A549 (cell line): ENCODE measurements around the gene PSMB4. TPM values are rescaled to one million over a fixed set of nuclear protein-coding genes. Genes with fewer than 3 reads are reported as not detected.
A peak's percentile ranks its signal among the peaks of the same experiment; 100 is the strongest.

Experiments
- ATAC-seq, 2 experiments: fragments of 200-7000 bp in 1 of 2; fragments of >200 bp in 1 of 2; cut with Nextera tagmentation in 1 of 2; cut with Tn5 transposase in 1 of 2; 3 replicates each; pipeline versions ENCODE4 v1.8.0 to v1.9.1; 2018 to 2020; ENCODE audit warnings: mild to moderate bottlenecking in 1 of 2, moderate library complexity in 1 of 2
- CTCF ChIA-PET: fragments of 300-600 bp; sonication (Branson Sonifier 250); formaldehyde crosslinking; extraction: SDS; loops from one replicate; lab custom pipeline; 2021; ENCODE audit warnings: antibody characterized with exemption, inconsistent platforms; lab: Yijun Ruan, JAX
- POLR2A ChIA-PET: fragments of 350-600 bp; formaldehyde crosslinking; extraction: SDS; loops from one replicate; lab custom pipeline; 2021; ENCODE audit warnings: antibody characterized with exemption, inconsistent platforms; lab: Yijun Ruan, JAX
- DNase-seq, 2 experiments: peaks; one replicate each; pipeline versions ENCODE4 v3.0.0 to v3.0.0-alpha.2; 2011 to 2016; ENCODE audit warnings: low read depth in 1 of 2, low spot score in 1 of 2
- FAIRE-seq: peaks from 2 replicates; lab custom pipeline; 2011; peaks lifted over from hg19 to GRCh38; lab: Jason Lieb, UNC
- H3K27ac ChIP-seq, 2 experiments: fragments of >200 bp; sonication (Bioruptor Twin); formaldehyde crosslinking; 3 replicates each; pipeline ENCODE4 v1.5.1; 2016 to 2017
- H3K4me1 ChIP-seq: fragments of >200 bp; sonication (Bioruptor Twin); formaldehyde crosslinking; 3 replicates; pipeline ENCODE4 v1.6.1; 2016
- H3K4me2 ChIP-seq: fragments of >200 bp; sonication (Bioruptor Twin); formaldehyde crosslinking; 3 replicates; pipeline ENCODE4 v1.6.1; 2016
- H3K4me3 ChIP-seq: fragments of >200 bp; sonication (Bioruptor Twin); formaldehyde crosslinking; 3 replicates; pipeline ENCODE4 v1.5.1; 2016
- H3K9me3 ChIP-seq: fragments of >200 bp; sonication (Bioruptor Twin); formaldehyde crosslinking; 3 replicates; pipeline ENCODE4 v1.6.1; 2016
- BHLHE40 ChIP-seq: IDR thresholded peaks from 2 replicates; pipeline ENCODE4 v1.6.1; 2012; ENCODE audit warnings: low read depth, low read length, inconsistent platforms
- CBX2 ChIP-seq: fragments of 200-600 bp; sonication (generic); IDR thresholded peaks from 2 replicates; pipeline ENCODE4 v1.6.1; 2016; ENCODE audit warnings: low read depth, mild to moderate bottlenecking, borderline replicate concordance
- CBX8 ChIP-seq: fragments of 200-600 bp; sonication (generic); IDR thresholded peaks from 2 replicates; pipeline ENCODE4 v1.6.1; 2016
- CEBPB ChIP-seq, 2 experiments: fragments of >200 bp in 1 of 2; sonication (Bioruptor Twin) in 1 of 2; formaldehyde crosslinking in 1 of 2; IDR thresholded peaks; 2 replicates each; pipeline ENCODE4 v1.6.1; 2012 to 2016
- EHMT2 ChIP-seq: fragments of 200-600 bp; sonication (generic); IDR thresholded peaks from 2 replicates; pipeline ENCODE4 v1.6.1; 2016; ENCODE audit warnings: antibody characterized with exemption, low read depth, mild to moderate bottlenecking, moderate library complexity
- FOSL2 ChIP-seq, 2 experiments: fragments of 450-650 bp in 1 of 2; fragments of >200 bp in 1 of 2; sonication (Bioruptor Twin) in 1 of 2; formaldehyde crosslinking; IDR thresholded peaks; 2 replicates each; pipeline versions ENCODE4 v1.5.0 to v1.6.1; 2016 to 2020; ENCODE audit warnings: mild to moderate bottlenecking in 1 of 2, moderate library complexity in 1 of 2
- FOXS1 ChIP-seq: fragments of 250-450 bp; sonication (Bioruptor Pico); IDR thresholded peaks from 2 replicates; pipeline ENCODE4 v1.5.0; 2020; ENCODE audit warnings: mild to moderate bottlenecking, moderate library complexity
- HOXB13 ChIP-seq: fragments of 250-450 bp; sonication (Bioruptor Pico); IDR thresholded peaks from 2 replicates; pipeline ENCODE4 v1.5.0; 2020; ENCODE audit warnings: low read depth, mild to moderate bottlenecking, moderate library complexity
- JUN ChIP-seq, 2 experiments: fragments of >200 bp; sonication (Bioruptor Twin); formaldehyde crosslinking; IDR thresholded peaks; 2 replicates in 1 of 2; 3 replicates in 1 of 2; pipeline ENCODE4 v1.6.1; 2016 to 2017
- JUNB ChIP-seq: fragments of >200 bp; sonication (Bioruptor Twin); formaldehyde crosslinking; IDR thresholded peaks from 2 replicates; pipeline ENCODE4 v1.6.1; 2016
- NPAS2 ChIP-seq: fragments of 250-450 bp; sonication (Bioruptor Pico); IDR thresholded peaks from 2 replicates; pipeline ENCODE4 v1.8.0; 2022; ENCODE audit warnings: mild to moderate bottlenecking, moderate library complexity, borderline replicate concordance
- POLR2A ChIP-seq: IDR thresholded peaks from 2 replicates; pipeline ENCODE4 v1.6.1; 2012; ENCODE audit warnings: mild to moderate bottlenecking, low read length
- RARB ChIP-seq: fragments of 250-450 bp; sonication (Bioruptor Pico); IDR thresholded peaks from 2 replicates; pipeline ENCODE4 v1.8.0; 2021; ENCODE audit warnings: mild to moderate bottlenecking, moderate library complexity
- SMC3 ChIP-seq: fragments of >200 bp; sonication (Bioruptor Twin); formaldehyde crosslinking; IDR thresholded peaks from 3 replicates; pipeline ENCODE4 v1.6.1; 2018; ENCODE audit warnings: inconsistent platforms
- TFCP2L1 ChIP-seq: fragments of 250-450 bp; sonication (Bioruptor Pico); IDR thresholded peaks from 2 replicates; pipeline ENCODE4 v1.5.0; 2021; ENCODE audit warnings: mild to moderate bottlenecking
- TP53 ChIP-seq: fragments of 250-450 bp; sonication (Bioruptor Pico); IDR thresholded peaks from 2 replicates; pipeline ENCODE4 v1.5.0; 2021; ENCODE audit warnings: mild to moderate bottlenecking, moderate library complexity
- ZC3H11A ChIP-seq: fragments of 450-650 bp; IDR thresholded peaks from 2 replicates; pipeline ENCODE4 v1.6.1; 2014; ENCODE audit warnings: antibody characterized with exemption, mild to moderate bottlenecking
- ZFP36 ChIP-seq: fragments of 450-650 bp; IDR thresholded peaks from 2 replicates; pipeline ENCODE4 v1.6.1; 2014; ENCODE audit warnings: borderline replicate concordance; ENCODE audit not compliant: partially characterized antibody
- ZSCAN20 ChIP-seq: fragments of 250-450 bp; sonication (Bioruptor Pico); IDR thresholded peaks from 2 replicates; pipeline ENCODE4 v1.8.0; 2022; ENCODE audit warnings: mild to moderate bottlenecking, moderate library complexity
- WGBS: methylation state at CpG from one replicate; pipeline ENCODE4 v1.1.6; 2017; ENCODE audit errors: missing lambda C conversion rate; 5-methylcytosine and 5-hydroxymethylcytosine counted together
- polyA plus RNA-seq, 4 experiments: library from polyadenylated mRNA; depleted of rRNA in 3 of 4; stranded (reverse); fragments of >200 nt; fragmentation: RNase III in 1 of 4; extraction: RNeasy Plus Mini Kit Qiagen cat#74134 plus additional on column Dnase treatment in 1 of 4; gene quantifications; 2 replicates in 3 of 4; 3 replicates in 1 of 4; pipeline ENCODE4 v1.2.3, GENCODE V29; 2011 to 2017
- TF ChIP-seq, protein P1 (sequence below): fragments of >200 bp; sonication (Bioruptor Twin); formaldehyde crosslinking; IDR thresholded peaks from 2 replicates; pipeline ENCODE4 v1.6.1; 2016
- TF ChIP-seq, protein P2 (sequence below): IDR thresholded peaks from 2 replicates; pipeline ENCODE4 v1.6.1; 2012
- TF ChIP-seq, protein P3 (sequence below): fragments of >200 bp; sonication (Bioruptor Twin); formaldehyde crosslinking; IDR thresholded peaks from 3 replicates; pipeline ENCODE4 v1.6.1; 2016
- TF ChIP-seq, protein P4 (sequence below): fragments of 150-350 bp; IDR thresholded peaks from 2 replicates; pipeline ENCODE4 v1.6.1; 2014; ENCODE audit warnings: low read depth, mild to moderate bottlenecking, low read length
- TF ChIP-seq, protein P5 (sequence below): IDR thresholded peaks from 2 replicates; pipeline ENCODE4 v1.6.1; 2012

The PSMB4 gene
- polyA plus RNA-seq, 2 of the 4 experiments (the other 2 are of a cell fraction), result 383 to 405 TPM

DNA sequence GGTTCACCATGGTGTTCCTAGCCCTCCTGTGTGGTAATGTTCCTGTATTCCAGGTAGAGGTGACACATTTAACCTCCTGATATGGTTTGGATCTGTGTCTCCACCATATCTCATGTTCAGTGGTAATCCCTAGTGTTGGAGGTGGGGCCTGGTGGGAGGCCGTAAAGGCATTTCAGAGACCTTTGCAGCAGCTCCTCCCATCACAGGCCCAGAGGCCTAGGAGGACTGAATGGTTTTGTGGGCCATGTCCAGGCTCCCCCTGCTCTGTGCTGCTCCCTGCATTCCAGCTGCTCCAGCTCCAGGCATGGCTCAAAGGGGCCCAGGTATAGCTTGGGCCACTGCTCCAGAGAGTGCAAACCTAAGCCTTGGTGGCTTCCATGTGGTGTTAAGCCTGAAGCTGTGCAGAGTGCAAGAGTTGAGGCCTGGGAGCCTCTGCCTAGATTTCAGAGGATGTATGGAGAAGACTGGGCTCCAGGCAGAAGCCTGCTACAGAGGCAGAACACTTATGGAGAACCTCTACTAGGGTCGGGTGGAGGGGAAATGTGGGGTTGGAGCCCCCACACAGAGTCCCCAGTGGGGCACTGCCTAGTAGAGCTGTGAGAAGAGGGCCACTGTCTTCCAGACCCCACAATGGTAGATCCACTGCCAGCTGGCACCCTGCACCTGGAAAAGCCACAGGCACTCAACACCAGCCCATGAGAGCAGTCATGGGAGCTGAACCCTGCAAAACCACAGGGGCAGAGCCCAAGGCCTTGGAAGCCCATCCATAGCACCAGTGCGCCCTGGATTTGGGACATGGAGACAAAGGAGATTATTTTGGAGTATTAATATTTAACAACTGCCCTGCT, 36.8 kb upstream of the PSMB4 start:
- Histone ChIP-seq H3K4me1 (no peaks in the 10 kb centered on the region), H3K4me2 (no peak overlapping the region), H3K27ac (no peak overlapping the region), H3K4me3 (no peak overlapping the region), H3K9me3 (peaks cover 20% of the 10 kb centered on the region)
- 52% methylated on average over 3 of the region's 3 CpGs for WGBS
- TF ChIP-seq JUN (IDR thresholded peaks at IDR 0.05), result no peak
- peak; percentile 96 for TF ChIP-seq ZFP36
- FAIRE-seq (no peak), DNase-seq (peak in 1 of 2 experiments; percentile 23), ATAC-seq (no peak)
- CTCF ChIA-PET, result interaction anchor here (1.1 to 14.4 kb wide), 2 partner anchors 22 to 62 kb away, joined by 5 to 108 read pairs; no protein-coding TSS in a partner anchor
- POLR2A ChIA-PET, result no interaction called here

DNA sequence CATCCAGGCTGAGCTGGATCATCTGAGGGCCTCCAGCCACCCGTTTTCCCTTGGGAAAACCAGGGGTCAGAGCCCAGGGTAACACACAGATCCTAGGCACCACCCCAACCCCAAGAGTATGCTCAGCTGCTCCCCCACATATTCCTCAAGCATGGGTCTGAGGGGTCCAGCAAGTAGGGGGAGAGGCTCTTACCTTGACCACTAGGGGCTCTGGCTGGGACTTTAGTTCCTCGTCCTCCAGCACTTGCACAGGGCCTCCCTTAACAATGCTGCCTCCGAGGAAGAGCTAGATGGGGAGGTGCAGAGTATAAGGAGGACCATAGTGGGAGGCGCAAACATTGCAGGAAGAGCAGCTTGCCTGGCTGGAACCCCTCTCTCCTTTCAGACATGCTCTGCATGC, 34.4 kb upstream of the PSMB4 start:
- CTCF ChIA-PET, result interaction anchor here (0.9 to 1.7 kb wide), 3 partner anchors 24 to 53 kb away, joined by 3 to 11 read pairs (median 3); partner anchors contain the start of gene PSMB4
- peak in 1 of 2 experiments; percentile 48; a peak in 2 of 6 replicates for ATAC-seq
- POLR2A ChIA-PET, result no interaction called here

DNA sequence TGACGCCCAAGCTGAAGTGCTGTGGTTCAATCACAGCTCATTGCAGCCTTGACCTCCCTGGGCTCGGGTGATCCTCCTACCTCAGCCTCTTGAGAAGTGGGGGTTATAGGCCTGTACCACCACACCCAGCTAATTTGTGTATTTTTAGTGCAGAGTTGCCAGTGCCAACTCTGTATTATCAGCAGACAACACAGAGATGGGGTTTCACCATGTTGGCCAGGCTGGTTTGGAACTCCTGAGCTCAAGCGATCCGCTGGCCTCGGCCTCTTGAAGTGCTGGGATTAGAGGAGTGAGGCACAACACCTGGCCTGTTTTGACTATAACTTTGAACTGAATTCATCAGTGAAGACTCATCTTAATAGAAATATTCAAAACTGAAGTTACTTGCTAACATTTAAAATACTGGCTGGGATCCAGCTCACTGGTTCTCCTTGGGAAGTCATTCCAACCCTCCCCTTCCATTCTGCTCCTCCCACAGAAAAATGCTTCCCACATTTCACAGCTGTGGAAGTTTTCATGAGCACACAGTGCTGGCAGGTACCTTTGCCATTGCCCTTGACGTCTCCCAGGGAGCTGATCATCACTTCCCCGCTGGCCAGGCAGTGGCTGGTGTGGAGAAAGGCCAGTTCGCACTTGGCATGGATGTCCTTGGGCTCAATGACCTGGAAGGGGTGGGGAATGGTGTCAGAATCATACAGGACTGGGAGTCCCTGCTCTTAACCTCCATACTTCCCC, 31.5 kb upstream of the PSMB4 start:
- POLR2A ChIA-PET, result interaction anchor here (0.5 kb wide), 1 partner anchor 88 kb away, joined by 3 read pairs; no protein-coding TSS in a partner anchor
- H3K9me3 ChIP-seq, result peaks cover 8% of the 10 kb centered on the region
- FAIRE-seq, result no peak
- WGBS, result 81% methylated on average over 8 of the region's 8 CpGs
- no peak overlapping the region for H3K4me2 ChIP-seq
- H3K27ac ChIP-seq, result no peak overlapping the region
- H3K4me3 ChIP-seq, result no peak overlapping the region
- no peak for DNase-seq
- TF ChIP-seq, protein P1, sequence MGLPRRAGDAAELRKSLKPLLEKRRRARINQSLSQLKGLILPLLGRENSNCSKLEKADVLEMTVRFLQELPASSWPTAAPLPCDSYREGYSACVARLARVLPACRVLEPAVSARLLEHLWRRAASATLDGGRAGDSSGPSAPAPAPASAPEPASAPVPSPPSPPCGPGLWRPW, result no peak
- TF ChIP-seq CBX8, result no peak
- no peak for TF ChIP-seq TP53 (CRISPR knock-in tag)
- TF ChIP-seq, protein P2, sequence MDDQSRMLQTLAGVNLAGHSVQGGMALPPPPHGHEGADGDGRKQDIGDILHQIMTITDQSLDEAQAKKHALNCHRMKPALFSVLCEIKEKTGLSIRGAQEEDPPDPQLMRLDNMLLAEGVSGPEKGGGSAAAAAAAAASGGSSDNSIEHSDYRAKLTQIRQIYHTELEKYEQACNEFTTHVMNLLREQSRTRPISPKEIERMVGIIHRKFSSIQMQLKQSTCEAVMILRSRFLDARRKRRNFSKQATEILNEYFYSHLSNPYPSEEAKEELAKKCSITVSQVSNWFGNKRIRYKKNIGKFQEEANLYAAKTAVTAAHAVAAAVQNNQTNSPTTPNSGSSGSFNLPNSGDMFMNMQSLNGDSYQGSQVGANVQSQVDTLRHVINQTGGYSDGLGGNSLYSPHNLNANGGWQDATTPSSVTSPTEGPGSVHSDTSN, result no peak
- TF ChIP-seq HOXB13, result no peak
- no peak for TF ChIP-seq FOXS1 (CRISPR knock-in tag)
- TF ChIP-seq BHLHE40, result no peak
- TF ChIP-seq NPAS2, result no peak
- no peak for TF ChIP-seq JUNB
- no peak for TF ChIP-seq TFCP2L1 (CRISPR knock-in tag)
- TF ChIP-seq EHMT2, result no peak
- TF ChIP-seq, protein P3, sequence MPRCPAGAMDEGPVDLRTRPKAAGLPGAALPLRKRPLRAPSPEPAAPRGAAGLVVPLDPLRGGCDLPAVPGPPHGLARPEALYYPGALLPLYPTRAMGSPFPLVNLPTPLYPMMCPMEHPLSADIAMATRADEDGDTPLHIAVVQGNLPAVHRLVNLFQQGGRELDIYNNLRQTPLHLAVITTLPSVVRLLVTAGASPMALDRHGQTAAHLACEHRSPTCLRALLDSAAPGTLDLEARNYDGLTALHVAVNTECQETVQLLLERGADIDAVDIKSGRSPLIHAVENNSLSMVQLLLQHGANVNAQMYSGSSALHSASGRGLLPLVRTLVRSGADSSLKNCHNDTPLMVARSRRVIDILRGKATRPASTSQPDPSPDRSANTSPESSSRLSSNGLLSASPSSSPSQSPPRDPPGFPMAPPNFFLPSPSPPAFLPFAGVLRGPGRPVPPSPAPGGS, result no peak
- TF ChIP-seq ZSCAN20 (CRISPR knock-in tag), result no peak
- TF ChIP-seq, protein P4, sequence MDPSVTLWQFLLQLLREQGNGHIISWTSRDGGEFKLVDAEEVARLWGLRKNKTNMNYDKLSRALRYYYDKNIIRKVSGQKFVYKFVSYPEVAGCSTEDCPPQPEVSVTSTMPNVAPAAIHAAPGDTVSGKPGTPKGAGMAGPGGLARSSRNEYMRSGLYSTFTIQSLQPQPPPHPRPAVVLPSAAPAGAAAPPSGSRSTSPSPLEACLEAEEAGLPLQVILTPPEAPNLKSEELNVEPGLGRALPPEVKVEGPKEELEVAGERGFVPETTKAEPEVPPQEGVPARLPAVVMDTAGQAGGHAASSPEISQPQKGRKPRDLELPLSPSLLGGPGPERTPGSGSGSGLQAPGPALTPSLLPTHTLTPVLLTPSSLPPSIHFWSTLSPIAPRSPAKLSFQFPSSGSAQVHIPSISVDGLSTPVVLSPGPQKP, result no peak
- TF ChIP-seq FOSL2 (IDR thresholded peaks at IDR 0.05), result no peak
- TF ChIP-seq FOSL2 (CRISPR knock-in tag; IDR thresholded peaks at IDR 0.05), result no peak
- no peak for TF ChIP-seq SMC3
- TF ChIP-seq CEBPB (IDR thresholded peaks at IDR 0.05), result no peak
- TF ChIP-seq, protein P5, sequence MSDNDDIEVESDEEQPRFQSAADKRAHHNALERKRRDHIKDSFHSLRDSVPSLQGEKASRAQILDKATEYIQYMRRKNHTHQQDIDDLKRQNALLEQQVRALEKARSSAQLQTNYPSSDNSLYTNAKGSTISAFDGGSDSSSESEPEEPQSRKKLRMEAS, result no peak
- peaks cover 29% of the 10 kb centered on the region for H3K4me1 ChIP-seq
- CTCF ChIA-PET, result interaction anchor here (0.6 to 3.2 kb wide), 4 partner anchors 9 to 1133 kb away, joined by 3 to 17 read pairs (median 4); no protein-coding TSS in a partner anchor
- ATAC-seq, result no peak

More for the DNA sequence above, 34.4 kb upstream of the PSMB4 start:
- DNase-seq (no peak), FAIRE-seq (no peak)
- H3K4me3 ChIP-seq, result no peak overlapping the region
- H3K4me2 ChIP-seq, result no peak overlapping the region
- no peak overlapping the region for H3K27ac ChIP-seq
- WGBS, result 85% methylated on average over 4 of the region's 4 CpGs
- H3K9me3 ChIP-seq, result peaks cover 20% of the 10 kb centered on the region
- peaks cover under 1% of the 10 kb centered on the region; the same call in 2 of the 3 replicates for H3K4me1 ChIP-seq
- TF ChIP-seq, protein P4, result no peak
- no peak for TF ChIP-seq ZC3H11A
- no peak for TF ChIP-seq POLR2A
- TF ChIP-seq RARB (CRISPR knock-in tag), result no peak
- TF ChIP-seq JUN (IDR thresholded peaks at IDR 0.05), result no peak
- TF ChIP-seq CBX2, result no peak
- TF ChIP-seq FOSL2 (IDR thresholded peaks at IDR 0.05), result no peak
- TF ChIP-seq FOSL2 (CRISPR knock-in tag; IDR thresholded peaks at IDR 0.05), result no peak
